Measurements from ENCODE around the gene LIN7B.

Gene LIN7B

GRCh38 chr19:49109569-49110233 is 4.5 kb upstream of the LIN7B start:
- no peaks in the 10 kb centered on the region for H3K27me3 ChIP-seq (replicated peaks; ENCODE audit: control insufficient read depth, insufficient read depth, low read length, poor library complexity, severe bottlenecking)

GRCh38 chr19:49110567-49110966 is 3.6 kb upstream of the LIN7B start:
- H3K36me3 ChIP-seq (ENCODE audit: control insufficient read depth, insufficient read depth, low read length): peaks cover 31% of the 10 kb centered on the region
- H3K4me1 ChIP-seq (ENCODE audit: control insufficient read depth, insufficient read depth, low read length, poor library complexity, severe bottlenecking): peaks cover 13% of the 10 kb centered on the region
- no peaks in the 10 kb centered on the region for H3K9me3 ChIP-seq (ENCODE audit: control insufficient read depth, low read length)
- no peaks in the 10 kb centered on the region for H3K27me3 ChIP-seq (replicated peaks; ENCODE audit: control insufficient read depth, insufficient read depth, low read length, poor library complexity, severe bottlenecking)
- no peak overlapping the region for H3K4me3 ChIP-seq (ENCODE audit: insufficient read depth, low read depth, low read length, poor library complexity, severe bottlenecking)
- H3K27ac ChIP-seq (ENCODE audit: insufficient read depth, low read length, poor library complexity, severe bottlenecking): no peak overlapping the region
- DNase-seq: no peak

More at GRCh38 chr19:49109569-49110233, 4.5 kb upstream of the LIN7B start:
- no peaks in the 10 kb centered on the region for H3K9me3 ChIP-seq (ENCODE audit: control insufficient read depth, low read length)
- H3K4me1 ChIP-seq (ENCODE audit: control insufficient read depth, insufficient read depth, low read length, poor library complexity, severe bottlenecking): peaks cover 13% of the 10 kb centered on the region
- no peak overlapping the region for H3K4me3 ChIP-seq (ENCODE audit: insufficient read depth, low read depth, low read length, poor library complexity, severe bottlenecking)
- DNase-seq: no peak
- peaks cover 39% of the 10 kb centered on the region for H3K36me3 ChIP-seq (ENCODE audit: control insufficient read depth, insufficient read depth, low read length)
- H3K27ac ChIP-seq (ENCODE audit: insufficient read depth, low read length, poor library complexity, severe bottlenecking): no peak overlapping the region

GRCh38 chr19:49111218-49111998 is 2.8 kb upstream of the LIN7B start:
- DNase-seq: no peak
- no peaks in the 10 kb centered on the region for H3K9me3 ChIP-seq (ENCODE audit: control insufficient read depth, low read length)
- no peak overlapping the region for H3K4me3 ChIP-seq (ENCODE audit: insufficient read depth, low read depth, low read length, poor library complexity, severe bottlenecking)
- no peaks in the 10 kb centered on the region for H3K27me3 ChIP-seq (replicated peaks; ENCODE audit: control insufficient read depth, insufficient read depth, low read length, poor library complexity, severe bottlenecking)
- H3K36me3 ChIP-seq (ENCODE audit: control insufficient read depth, insufficient read depth, low read length): peaks cover 24% of the 10 kb centered on the region
- peaks cover 13% of the 10 kb centered on the region for H3K4me1 ChIP-seq (ENCODE audit: control insufficient read depth, insufficient read depth, low read length, poor library complexity, severe bottlenecking)
- no peak overlapping the region for H3K27ac ChIP-seq (ENCODE audit: insufficient read depth, low read length, poor library complexity, severe bottlenecking)

GRCh38 chr19:49114630-49115363 is 627 bp downstream of the LIN7B start:
- H3K36me3 ChIP-seq (ENCODE audit: control insufficient read depth, insufficient read depth, low read length): no peaks in the 10 kb centered on the region
- peaks cover 23% of the 10 kb centered on the region for H3K4me1 ChIP-seq (ENCODE audit: control insufficient read depth, insufficient read depth, low read length, poor library complexity, severe bottlenecking)
- peak overlapping the region; percentile 73 for H3K4me3 ChIP-seq (ENCODE audit: insufficient read depth, low read depth, low read length, poor library complexity, severe bottlenecking)
- no peaks in the 10 kb centered on the region for H3K9me3 ChIP-seq (ENCODE audit: control insufficient read depth, low read length)
- H3K27ac ChIP-seq (ENCODE audit: insufficient read depth, low read length, poor library complexity, severe bottlenecking): peak overlapping the region; percentile 48
- peak in 2 of 3 donors; percentile 14 to 21 for DNase-seq
- no peaks in the 10 kb centered on the region for H3K27me3 ChIP-seq (replicated peaks; ENCODE audit: control insufficient read depth, insufficient read depth, low read length, poor library complexity, severe bottlenecking)

GRCh38 chr19:49116544-49116943 is 2.4 kb downstream of the LIN7B start:
- Histone ChIP-seq H3K27me3 (replicated peaks; ENCODE audit: control insufficient read depth, insufficient read depth, low read length, poor library complexity, severe bottlenecking) (no peaks in the 10 kb centered on the region), H3K4me1 (ENCODE audit: control insufficient read depth, insufficient read depth, low read length, poor library complexity, severe bottlenecking) (peaks cover 28% of the 10 kb centered on the region), H3K4me3 (ENCODE audit: insufficient read depth, low read depth, low read length, poor library complexity, severe bottlenecking) (no peak overlapping the region), H3K36me3 (ENCODE audit: control insufficient read depth, insufficient read depth, low read length) (no peaks in the 10 kb centered on the region), H3K9me3 (ENCODE audit: control insufficient read depth, low read length) (no peaks in the 10 kb centered on the region), H3K27ac (ENCODE audit: insufficient read depth, low read length, poor library complexity, severe bottlenecking) (no peak overlapping the region)
- DNase-seq: no peak

- no peak for DNase-seq
- Histone ChIP-seq H3K27me3 (replicated peaks; ENCODE audit: control insufficient read depth, insufficient read depth, low read length, poor library complexity, severe bottlenecking) (no peaks in the 10 kb centered on the region), H3K4me1 (ENCODE audit: control insufficient read depth, insufficient read depth, low read length, poor library complexity, severe bottlenecking) (peaks cover 28% of the 10 kb centered on the region), H3K4me3 (ENCODE audit: insufficient read depth, low read depth, low read length, poor library complexity, severe bottlenecking) (peak overlapping the region; percentile 71), H3K36me3 (ENCODE audit: control insufficient read depth, insufficient read depth, low read length) (no peaks in the 10 kb centered on the region), H3K9me3 (ENCODE audit: control insufficient read depth, low read length) (no peaks in the 10 kb centered on the region), H3K27ac (ENCODE audit: insufficient read depth, low read length, poor library complexity, severe bottlenecking) (peak overlapping the region; percentile 81)
Measured at GRCh38 chr19:49117677-49118564, 3.8 kb downstream of the LIN7B start.

- Histone ChIP-seq H3K4me3 (ENCODE audit: insufficient read depth, low read depth, low read length, poor library complexity, severe bottlenecking) (peak within 1 kb of the TSS; percentile 71), H3K4me1 (ENCODE audit: control insufficient read depth, insufficient read depth, low read length, poor library complexity, severe bottlenecking) (peaks cover 20% of the 10 kb centered on the region)
Measured at GRCh38 chr19:49118565-49119410, 4.6 kb downstream of the LIN7B start, which contains the start of gene C19orf73. Gene C19orf73 (minus strand): TSS chr19:49119143. CDS start chr19:49119022, 121 bp downstream.

GRCh38 chr19:49119411-49120324 is 5.5 kb downstream of the LIN7B start, which contains the start of gene PPFIA3:
Gene PPFIA3 (plus strand): TSS chr19:49119544. CDS start chr19:49127874, 8,330 bp downstream.
- Histone ChIP-seq H3K4me1 (ENCODE audit: control insufficient read depth, insufficient read depth, low read length, poor library complexity, severe bottlenecking) (peaks cover 15% of the 10 kb centered on the region), H3K9me3 (ENCODE audit: control insufficient read depth, low read length) (no peaks in the 10 kb centered on the region), H3K36me3 (ENCODE audit: control insufficient read depth, insufficient read depth, low read length) (no peaks in the 10 kb centered on the region), H3K27ac (ENCODE audit: insufficient read depth, low read length, poor library complexity, severe bottlenecking) (peak within 1 kb of the TSS; percentile 81), H3K4me3 (ENCODE audit: insufficient read depth, low read depth, low read length, poor library complexity, severe bottlenecking) (peak within 1 kb of the TSS; percentile 71), H3K27me3 (replicated peaks; ENCODE audit: control insufficient read depth, insufficient read depth, low read length, poor library complexity, severe bottlenecking) (no peaks in the 10 kb centered on the region)
- DNase-seq: peak in 1 of 3 donors; percentile 9

More at GRCh38 chr19:49118565-49119410, 4.6 kb downstream of the LIN7B start, which contains the start of gene C19orf73:
- H3K27ac ChIP-seq (ENCODE audit: insufficient read depth, low read length, poor library complexity, severe bottlenecking): peak within 1 kb of the TSS; percentile 81
- peak; percentile 91 to 93 (median 91) for DNase-seq
- no peaks in the 10 kb centered on the region for H3K9me3 ChIP-seq (ENCODE audit: control insufficient read depth, low read length)
- no peaks in the 10 kb centered on the region for H3K36me3 ChIP-seq (ENCODE audit: control insufficient read depth, insufficient read depth, low read length)
- no peaks in the 10 kb centered on the region for H3K27me3 ChIP-seq (replicated peaks; ENCODE audit: control insufficient read depth, insufficient read depth, low read length, poor library complexity, severe bottlenecking)
